H1 (cell line): Measurements from ENCODE around the gene ADK. TPM values are rescaled to one million over a fixed set of nuclear protein-coding genes. Genes with fewer than 3 reads are reported as not detected.

Experiments used
- CTCF ChIA-PET: fragments of 300-600 bp; sonication (Branson Sonifier 250); formaldehyde crosslinking; loops from one replicate; lab custom pipeline; 2021; ENCODE audit not compliant: partially characterized antibody; lab: Charles Lee
- POLR2A ChIA-PET: fragments of 300-600 bp; sonication (Branson Sonifier 250); formaldehyde crosslinking; loops from one replicate; lab custom pipeline; 2021; ENCODE audit warnings: inconsistent platforms; ENCODE audit not compliant: partially characterized antibody; lab: Charles Lee
- DNase-seq, 2 experiments: peaks; one replicate each; pipeline versions ENCODE4 v3.0.0 to v3.0.0-alpha.2; 2010 to 2022; ENCODE audit warnings: low spot score in 2 of 2, low read depth in 1 of 2, mixed read lengths in 1 of 2
- FAIRE-seq: peaks from 2 replicates; lab custom pipeline; 2011; peaks lifted over from hg19 to GRCh38; lab: Jason Lieb, UNC
- H2AFZ ChIP-seq: 2 replicates; pipeline ENCODE4 v1.8.1; 2012; ENCODE audit warnings: low read length, inconsistent platforms
- H2AK5ac ChIP-seq: 2 replicates; pipeline ENCODE4 v1.6.1; 2013; ENCODE audit warnings: low read depth, low read length
- H2BK120ac ChIP-seq: replicated peaks from 2 replicates; pipeline ENCODE3; 2013; ENCODE audit warnings: low read depth, low read length, inconsistent platforms
- H2BK12ac ChIP-seq: 2 replicates; pipeline ENCODE4 v1.6.1; 2013; ENCODE audit warnings: low read depth, low read length
- H2BK15ac ChIP-seq: 2 replicates; pipeline ENCODE4 v1.6.1; 2013; ENCODE audit warnings: low read length
- H2BK20ac ChIP-seq: 2 replicates; pipeline ENCODE4 v1.6.1; 2013; ENCODE audit warnings: low read length
- H2BK5ac ChIP-seq: 2 replicates; pipeline ENCODE4 v1.6.1; 2013; ENCODE audit warnings: low read depth, low read length
- H3K14ac ChIP-seq: 2 replicates; pipeline ENCODE4 v1.6.1; 2013; ENCODE audit warnings: inconsistent platforms; ENCODE audit not compliant: insufficient read length
- H3K18ac ChIP-seq: 2 replicates; pipeline ENCODE4 v1.6.1; 2013; ENCODE audit warnings: low read length; ENCODE audit errors: extremely low read depth
- H3K23ac ChIP-seq: 2 replicates; pipeline ENCODE4 v1.6.1; 2013; ENCODE audit warnings: inconsistent platforms; ENCODE audit not compliant: insufficient read length
- H3K23me2 ChIP-seq: 2 replicates; pipeline ENCODE4 v1.6.1; 2013; ENCODE audit warnings: low read depth, low read length
- H3K27ac ChIP-seq: 2 replicates; pipeline ENCODE4 v1.6.1; 2011; ENCODE audit warnings: low read depth, low read length, inconsistent platforms
- H3K27me3 ChIP-seq, 4 experiments: replicated peaks in 1 of 4; 1 replicate in 1 of 4; 2 replicates in 3 of 4; pipeline versions ENCODE4 v1.6.1 to v1.8.1; 2011 to 2013; ENCODE audit warnings: low read length in 3 of 4, mild to moderate bottlenecking in 3 of 4, inconsistent platforms in 2 of 4, mixed read lengths in 2 of 4, moderate library complexity in 1 of 4; ENCODE audit not compliant: control insufficient read depth in 3 of 4, insufficient read depth in 3 of 4; ENCODE audit errors: extremely low read depth in 1 of 4
- H3K36me3 ChIP-seq, 4 experiments: 2 replicates each; pipeline versions ENCODE4 v1.6.1 to v1.8.1; 2011 to 2013; ENCODE audit warnings: mild to moderate bottlenecking in 4 of 4, low read length in 3 of 4, moderate library complexity in 2 of 4, control low read depth in 1 of 4, inconsistent platforms in 1 of 4; ENCODE audit not compliant: insufficient read depth in 4 of 4, control insufficient read depth in 2 of 4
- H3K4ac ChIP-seq: replicated peaks from 2 replicates; pipeline ENCODE3; 2013; ENCODE audit warnings: low read length, low read depth, mixed read lengths, inconsistent platforms; ENCODE audit not compliant: insufficient read length
- H3K4me1 ChIP-seq, 4 experiments: replicated peaks in 1 of 4; 1 replicate in 1 of 4; 2 replicates in 3 of 4; pipeline versions ENCODE4 v1.6.1 to v1.8.1; 2011 to 2013; ENCODE audit warnings: low read length in 3 of 4, inconsistent platforms in 2 of 4, mixed read lengths in 1 of 4; ENCODE audit not compliant: insufficient read depth in 4 of 4, control insufficient read depth in 3 of 4
- H3K4me2 ChIP-seq, 2 experiments: 2 replicates each; pipeline versions ENCODE4 v1.6.1 to v1.8.1; 2011 to 2013; ENCODE audit warnings: low read depth in 2 of 2, low read length in 2 of 2, control low read depth in 1 of 2, inconsistent platforms in 1 of 2, mild to moderate bottlenecking in 1 of 2; ENCODE audit not compliant: insufficient read depth in 1 of 2
- H3K4me3 ChIP-seq, 4 experiments: fragments of 200-600, 300-600 bp in 1 of 4; sonication (generic), shearing (Covaris generic), sonication (Bioruptor Twin) in 1 of 4; 2 replicates each; pipeline versions ENCODE4 v1.5.1 to v1.8.1; 2011 to 2016; ENCODE audit warnings: low read length in 4 of 4, low read depth in 3 of 4, control low read depth in 2 of 4, inconsistent platforms in 2 of 4, mild to moderate bottlenecking in 2 of 4, mixed read lengths in 1 of 4, moderate library complexity in 1 of 4; ENCODE audit not compliant: insufficient read depth in 2 of 4; ENCODE audit errors: extremely low read depth in 1 of 4
- H3K56ac ChIP-seq: replicated peaks from 2 replicates; pipeline ENCODE3; 2013; ENCODE audit warnings: low read depth, mild to moderate bottlenecking, mixed read lengths, low read length, inconsistent platforms; ENCODE audit not compliant: insufficient read length
- H3K79me1 ChIP-seq: 2 replicates; pipeline ENCODE4 v1.6.1; 2013; ENCODE audit warnings: low read depth, low read length, control low read depth
- H3K79me2 ChIP-seq, 2 experiments: 2 replicates each; pipeline versions ENCODE4 v1.6.1 to v1.8.1; 2012 to 2013; ENCODE audit warnings: low read length in 2 of 2, mild to moderate bottlenecking in 2 of 2, inconsistent platforms in 1 of 2; ENCODE audit not compliant: insufficient read depth in 2 of 2, control insufficient read depth in 1 of 2
- H3K9ac ChIP-seq, 4 experiments: replicated peaks in 1 of 4; 1 replicate in 1 of 4; 2 replicates in 3 of 4; pipeline versions ENCODE4 v1.6.1 to v1.8.1; 2011 to 2013; ENCODE audit warnings: low read depth in 3 of 4, low read length in 3 of 4, control low read depth in 2 of 4, mild to moderate bottlenecking in 2 of 4, moderate library complexity in 2 of 4, inconsistent platforms in 1 of 4; ENCODE audit errors: extremely low read depth in 1 of 4
- H3K9me3 ChIP-seq, 2 experiments: 2 replicates each; pipeline versions ENCODE4 v1.6.1 to v1.8.1; 2012 to 2013; ENCODE audit warnings: mild to moderate bottlenecking in 2 of 2, moderate library complexity in 2 of 2, control low read depth in 1 of 2, inconsistent platforms in 1 of 2, low read depth in 1 of 2, low read length in 1 of 2, mixed read lengths in 1 of 2; ENCODE audit not compliant: insufficient read depth in 2 of 2
- H4K20me1 ChIP-seq, 2 experiments: replicated peaks in 1 of 2; 2 replicates each; pipeline versions ENCODE3 to v1.8.1; 2011 to 2013; ENCODE audit warnings: inconsistent platforms in 2 of 2, low read length in 2 of 2, mild to moderate bottlenecking in 1 of 2; ENCODE audit not compliant: insufficient read depth in 2 of 2, control insufficient read depth in 1 of 2
- H4K5ac ChIP-seq: 2 replicates; pipeline ENCODE4 v1.6.1; 2013; ENCODE audit warnings: low read length, low read depth, mixed read lengths, inconsistent platforms; ENCODE audit not compliant: insufficient read length
- H4K8ac ChIP-seq: 2 replicates; pipeline ENCODE4 v1.8.0; 2013; ENCODE audit warnings: mild to moderate bottlenecking, moderate library complexity, low read length, inconsistent platforms; ENCODE audit not compliant: insufficient read depth; ENCODE audit errors: extremely low read depth
- H4K91ac ChIP-seq: replicated peaks from 2 replicates; pipeline ENCODE3; 2013; ENCODE audit warnings: low read length, mixed read lengths, inconsistent platforms; ENCODE audit not compliant: insufficient read length
- ATF3 ChIP-seq: IDR thresholded peaks from 2 replicates; pipeline ENCODE4 v1.6.1; 2011; ENCODE audit warnings: low read depth, mild to moderate bottlenecking, low read length; ENCODE audit not compliant: insufficient read depth
- CBX5 ChIP-seq: fragments of 300-800, 300-1000 bp; sonication (generic); IDR thresholded peaks from 2 replicates; pipeline ENCODE4 v1.7.1; 2016; ENCODE audit warnings: antibody characterized with exemption, low read length, low read depth
- CHD1 ChIP-seq: IDR thresholded peaks from 2 replicates; pipeline ENCODE4 v1.6.1; 2012; ENCODE audit warnings: low read depth, low read length, improper control_type of control experiment
- CREB1 ChIP-seq: IDR thresholded peaks from 2 replicates; pipeline ENCODE4 v1.6.1; 2012; ENCODE audit warnings: inconsistent platforms
- CTBP2 ChIP-seq: IDR thresholded peaks from 2 replicates; pipeline ENCODE4 v1.7.0; 2011; ENCODE audit warnings: borderline replicate concordance, mild to moderate bottlenecking, moderate library complexity, mixed read lengths, low read length; ENCODE audit not compliant: insufficient read depth, insufficient read length
- CTCF ChIP-seq, 3 experiments: IDR thresholded peaks; 1 replicate in 2 of 3; 2 replicates in 1 of 3; pipeline versions ENCODE4 v1.5.1 to v1.6.1; 2011; ENCODE audit warnings: low read length in 3 of 3, mild to moderate bottlenecking in 3 of 3, inconsistent platforms in 2 of 3, low read depth in 1 of 3, moderate library complexity in 1 of 3; ENCODE audit not compliant: insufficient read depth in 1 of 3; ENCODE audit errors: control extremely low read depth in 1 of 3
- KDM5A ChIP-seq: fragments of 200-600 bp; IDR thresholded peaks from 2 replicates; pipeline ENCODE4 v1.7.1; 2012; ENCODE audit warnings: mild to moderate bottlenecking, low read length, inconsistent platforms, mixed read lengths
- SIN3A ChIP-seq, 2 experiments: IDR thresholded peaks in 1 of 2; conservative IDR thresholded peaks in 1 of 2; 2 replicates each; pipeline ENCODE4 v1.6.1; 2011 to 2012; ENCODE audit warnings: low read length in 2 of 2, improper control_type of control experiment in 1 of 2, low read depth in 1 of 2, mild to moderate bottlenecking in 1 of 2
- SP1 ChIP-seq: IDR thresholded peaks from 2 replicates; pipeline ENCODE4 v1.6.1; 2011; ENCODE audit warnings: low read depth, low read length
- SP2 ChIP-seq: IDR thresholded peaks from 2 replicates; pipeline ENCODE4 v1.6.1; 2012; ENCODE audit warnings: mild to moderate bottlenecking, low read length, inconsistent platforms
- TBP ChIP-seq: IDR thresholded peaks from 2 replicates; pipeline ENCODE4 v1.6.1; 2011; ENCODE audit warnings: low read depth, low read length, improper control_type of control experiment
- YY1 ChIP-seq: IDR thresholded peaks from 2 replicates; pipeline ENCODE4 v1.6.1; 2011; ENCODE audit warnings: low read depth, mild to moderate bottlenecking, low read length
- WGBS, 2 experiments: shearing (Covaris generic) in 1 of 2; methylation state at CpG; one replicate each; pipeline versions ENCODE4 v1.1.6 to v1.1.7; 2013 to 2015; ENCODE audit warnings: low lambda C conversion rate in 2 of 2, mixed read lengths in 2 of 2, inconsistent platforms in 1 of 2, low coverage in 1 of 2, missing lambda C conversion rate in 1 of 2; ENCODE audit not compliant: insufficient replicate concordance in 2 of 2, insufficient coverage in 1 of 2, insufficient read length in 1 of 2; ENCODE audit errors: extremely low coverage in 1 of 2, missing lambda C conversion rate in 1 of 2; 5-methylcytosine and 5-hydroxymethylcytosine counted together
- polyA plus RNA-seq, 7 experiments: library from polyadenylated mRNA; depleted of rRNA in 3 of 7; stranded (reverse) in 5 of 7; unstranded in 2 of 7; fragments of >200 nt in 5 of 7; fragments of 200-250 nt in 2 of 7; gene quantifications; 1 replicate in 5 of 7; 2 replicates in 1 of 7; 4 replicates in 1 of 7; pipeline versions ENCODE4 v1.2.1 to v1.2.3, GENCODE V29; 2011 to 2013; ENCODE audit warnings: missing spikeins in 2 of 7, mixed read lengths in 2 of 7
- total RNA-seq: library from RNA; stranded (reverse); fragmentation: NEBNext Ultra II Directional; extraction: Animal tissue kit (Norgen Biotek cat#: 25700); gene quantifications from 2 replicates; pipeline ENCODE4 v1.2.1, GENCODE V29; 2021

ADK gene
- total and polyA plus RNA-seq, 2 of the 8 experiments (the other 6 are each of a cell fraction or from before 2014, with no cell fraction given), result 12.3 to 42.4 TPM

GRCh38 chr10:74507951-74508350, 356.9 kb downstream of the ADK start:
- Histone ChIP-seq H3K9me3 (peaks cover 0 to 11% of the 10 kb centered on the region in 2 experiments; a peak in 2 of 4 replicates), H3K4me1 (no peaks in the 10 kb centered on the region), H4K91ac (no peak overlapping the region), H3K79me2 (no peaks in the 10 kb centered on the region), H3K56ac (no peak overlapping the region), H3K27ac (no peak overlapping the region), H2BK120ac (no peak overlapping the region), H3K79me1 (no peaks in the 10 kb centered on the region), H3K27me3 (no peaks in the 10 kb centered on the region), H4K5ac (no peak overlapping the region), H2BK20ac (no peak overlapping the region), H3K4ac (no peak overlapping the region), H3K18ac (no peak overlapping the region), H3K4me3 (no peak overlapping the region), H3K14ac (no peak overlapping the region), H2AFZ (no peak overlapping the region), H3K23ac (no peak overlapping the region), H4K20me1 (no peaks in the 10 kb centered on the region), H2BK12ac (no peak overlapping the region), H3K36me3 (no peaks in the 10 kb centered on the region), H2AK5ac (no peak overlapping the region), H3K9ac (no peak overlapping the region), H4K8ac (no peak overlapping the region), H2BK5ac (no peak overlapping the region), H3K4me2 (no peak overlapping the region), H3K23me2 (no peaks in the 10 kb centered on the region), H2BK15ac (no peak overlapping the region)
- FAIRE-seq (no peak), DNase-seq (no peak)
- ChIA-PET CTCF (no interaction called here), POLR2A (no interaction called here)
- 95% methylated on average over 1 of the region's 1 CpG; no CpG with 5 or more reads in 1 of the 2 experiments for WGBS, 2 experiments
- TF ChIP-seq YY1 (no peak), CTBP2 (no peak), ATF3 (no peak), CHD1 (no peak), SP2 (no peak), KDM5A (no peak), TBP (no peak), CREB1 (no peak), SIN3A (conservative IDR thresholded peaks at IDR 0.05 in 1 of 2, IDR thresholded peaks at IDR 0.05 in 1 of 2; ENCODE audit: low read depth in 1 of 2, low read length in 2 of 2) (no peak), CTCF (IDR thresholded peaks at IDR 0.05; ENCODE audit: control extremely low read depth in 1 of 3, insufficient read depth in 1 of 3, low read depth in 1 of 3, low read length in 3 of 3) (no peak), SP1 (no peak), CBX5 (no peak)
